ENCODE results near the gene ZSCAN25.
"Not testable (repeated sequence)": the region's sequence is repeated elsewhere in the genome, so short reads cannot be mapped to it uniquely, and the experiment has no call there.

ZSCAN25 gene

DNA sequence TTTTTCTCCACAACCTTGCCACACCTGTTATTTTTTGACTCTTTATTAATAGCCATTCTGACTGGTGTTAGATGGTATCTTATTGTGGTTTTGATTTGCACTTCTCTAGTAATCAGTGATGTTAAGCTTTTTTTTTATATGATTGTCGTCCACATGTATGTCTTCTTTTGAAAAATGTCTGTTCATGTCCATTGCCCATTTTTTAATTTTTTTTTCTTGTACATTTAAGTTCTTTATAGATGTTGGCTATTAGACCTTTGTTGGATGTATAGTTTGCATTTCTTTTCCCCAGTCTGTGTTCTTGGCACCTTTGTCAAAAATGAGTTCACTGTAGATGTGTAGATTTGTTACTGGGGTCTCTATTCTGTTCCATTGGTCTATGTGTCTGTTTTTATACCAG lies 28.8 kb downstream of the ZSCAN25 start:
- no peak overlapping the region for H3K4me3 ChIP-seq (ENCODE audit: low read depth, low read length)
- DNase-seq (ENCODE audit: low read depth), result no peak
- TF ChIP-seq, protein P1, sequence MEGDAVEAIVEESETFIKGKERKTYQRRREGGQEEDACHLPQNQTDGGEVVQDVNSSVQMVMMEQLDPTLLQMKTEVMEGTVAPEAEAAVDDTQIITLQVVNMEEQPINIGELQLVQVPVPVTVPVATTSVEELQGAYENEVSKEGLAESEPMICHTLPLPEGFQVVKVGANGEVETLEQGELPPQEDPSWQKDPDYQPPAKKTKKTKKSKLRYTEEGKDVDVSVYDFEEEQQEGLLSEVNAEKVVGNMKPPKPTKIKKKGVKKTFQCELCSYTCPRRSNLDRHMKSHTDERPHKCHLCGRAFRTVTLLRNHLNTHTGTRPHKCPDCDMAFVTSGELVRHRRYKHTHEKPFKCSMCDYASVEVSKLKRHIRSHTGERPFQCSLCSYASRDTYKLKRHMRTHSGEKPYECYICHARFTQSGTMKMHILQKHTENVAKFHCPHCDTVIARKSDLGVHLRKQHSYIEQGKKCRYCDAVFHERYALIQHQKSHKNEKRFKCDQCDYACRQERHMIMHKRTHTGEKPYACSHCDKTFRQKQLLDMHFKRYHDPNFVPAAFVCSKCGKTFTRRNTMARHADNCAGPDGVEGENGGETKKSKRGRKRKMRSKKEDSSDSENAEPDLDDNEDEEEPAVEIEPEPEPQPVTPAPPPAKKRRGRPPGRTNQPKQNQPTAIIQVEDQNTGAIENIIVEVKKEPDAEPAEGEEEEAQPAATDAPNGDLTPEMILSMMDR (IDR thresholded peaks at IDR 0.05; ENCODE audit: control insufficient read depth, extremely low read depth, insufficient read depth), result no peak

DNA sequence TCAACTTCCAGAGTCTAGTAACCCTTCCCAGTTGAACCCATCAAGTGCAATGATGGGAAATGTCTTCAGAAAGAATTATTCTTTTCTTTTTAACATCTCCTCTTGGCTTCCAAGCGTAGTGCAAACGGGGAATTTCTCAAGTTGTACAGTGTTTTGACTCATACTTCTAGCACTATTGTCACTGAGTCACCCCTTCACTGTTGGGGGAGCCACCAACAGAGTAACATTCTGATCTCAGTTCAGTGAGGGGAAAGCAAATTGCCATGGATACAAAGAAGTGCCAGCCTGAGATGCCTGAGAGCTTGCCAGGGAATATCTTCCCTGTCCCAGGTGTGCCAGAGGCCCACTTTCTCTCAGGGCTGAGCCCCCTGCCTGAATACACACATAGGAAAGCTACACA lies 32.1 kb downstream of the ZSCAN25 start:
- TF ChIP-seq, protein P1 (IDR thresholded peaks at IDR 0.05; ENCODE audit: control insufficient read depth, extremely low read depth, insufficient read depth), result no peak
- no peak for DNase-seq (ENCODE audit: low read depth)
- H3K4me3 ChIP-seq (ENCODE audit: low read depth, low read length), result no peak overlapping the region

- no peak overlapping the region for H3K4me3 ChIP-seq (ENCODE audit: low read depth, low read length)
- DNase-seq (ENCODE audit: low read depth), result no peak
- TF ChIP-seq, protein P1 (IDR thresholded peaks at IDR 0.05; ENCODE audit: control insufficient read depth, extremely low read depth, insufficient read depth), result no peak
These were observed 34.5 kb downstream of the ZSCAN25 start for GRCh38 chr7:99651290-99651689.

- H3K4me3 ChIP-seq (ENCODE audit: low read depth, low read length), result no peak overlapping the region
- TF ChIP-seq, protein P1 (IDR thresholded peaks at IDR 0.05; ENCODE audit: control insufficient read depth, extremely low read depth, insufficient read depth), result no peak
These were observed 35.9 kb downstream of the ZSCAN25 start for GRCh38 chr7:99652671-99653070.

GRCh38 chr7:99653269-99653668 lies 36.5 kb downstream of the ZSCAN25 start:
- DNase-seq (ENCODE audit: low read depth); H3K4me3 ChIP-seq (ENCODE audit: low read depth, low read length): not testable (repeated sequence)

More at GRCh38 chr7:99652671-99653070, 35.9 kb downstream of the ZSCAN25 start:
- DNase-seq (ENCODE audit: low read depth), result no peak

DNA sequence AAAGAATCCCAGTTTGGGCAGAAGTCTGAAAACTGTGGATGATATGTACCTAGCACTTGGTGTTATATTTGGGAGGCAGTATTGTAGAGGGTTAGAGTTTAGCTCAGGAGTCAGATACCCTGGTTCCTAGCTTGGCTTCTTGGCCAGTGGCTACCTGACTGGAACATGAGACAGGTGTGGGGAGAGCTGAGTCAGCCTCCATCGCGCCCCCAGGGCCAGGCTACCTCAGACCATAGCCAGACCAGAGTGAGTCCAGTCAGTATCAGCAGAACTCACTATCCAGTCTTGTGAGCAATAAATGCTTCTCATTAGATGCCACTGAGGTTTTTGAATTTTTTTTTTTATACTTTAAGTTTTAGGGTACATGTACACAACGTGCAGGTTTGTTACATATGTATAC lies 37.0 kb downstream of the ZSCAN25 start:
- DNase-seq (ENCODE audit: low read depth), result no peak
- H3K4me3 ChIP-seq (ENCODE audit: low read depth, low read length), result no peak overlapping the region
- TF ChIP-seq, protein P1 (IDR thresholded peaks at IDR 0.05; ENCODE audit: control insufficient read depth, extremely low read depth, insufficient read depth), result no peak

- DNase-seq (ENCODE audit: low read depth); H3K4me3 ChIP-seq (ENCODE audit: low read depth, low read length): not testable (repeated sequence)
These were observed 37.9 kb downstream of the ZSCAN25 start for GRCh38 chr7:99654626-99655025.

- not testable (repeated sequence) for DNase-seq (ENCODE audit: low read depth)
These were observed 41.1 kb downstream of the ZSCAN25 start for GRCh38 chr7:99657879-99658278.

More at GRCh38 chr7:99657879-99658278, 41.1 kb downstream of the ZSCAN25 start:
- H3K4me3 ChIP-seq (ENCODE audit: low read depth, low read length), result not testable (repeated sequence)

Data from LNCaP clone FGC (cell line).